H9 (cell line): ENCODE measurements around the gene GRIP1. TPM values are rescaled to one million over a fixed set of nuclear protein-coding genes. Genes with fewer than 3 reads are reported as not detected.

Experiments
- DNase-seq: peaks from one replicate; pipeline ENCODE4 v3.0.0-alpha.2; 2017
- H2AFZ ChIP-seq: one replicate; pipeline ENCODE4 v1.6.1; 2013; ENCODE audit warnings: mild to moderate bottlenecking, low read length, control low read depth, moderate library complexity
- H2AK5ac ChIP-seq: 2 replicates; pipeline ENCODE4 v1.6.1; 2013; ENCODE audit warnings: low read length, control low read depth, mixed read lengths; ENCODE audit not compliant: insufficient read length
- H2BK120ac ChIP-seq: one replicate; pipeline ENCODE4 v1.6.1; 2013; ENCODE audit warnings: low read depth, mild to moderate bottlenecking, low read length, control low read depth, inconsistent platforms; ENCODE audit not compliant: poor library complexity, severe bottlenecking
- H2BK12ac ChIP-seq: 2 replicates; pipeline ENCODE4 v1.6.1; 2013; ENCODE audit warnings: low read length, control low read depth, mixed read lengths, low read depth; ENCODE audit not compliant: insufficient read length
- H2BK15ac ChIP-seq: 2 replicates; pipeline ENCODE4 v1.6.1; 2013; ENCODE audit warnings: low read depth, low read length, control low read depth
- H2BK20ac ChIP-seq: one replicate; pipeline ENCODE4 v1.6.1; 2013; ENCODE audit warnings: low read depth, mild to moderate bottlenecking, low read length, control low read depth, inconsistent platforms; ENCODE audit not compliant: poor library complexity, severe bottlenecking
- H2BK5ac ChIP-seq: 2 replicates; pipeline ENCODE4 v1.6.1; 2013; ENCODE audit warnings: low read length, control low read depth, mixed read lengths; ENCODE audit not compliant: insufficient read length
- H3K14ac ChIP-seq: 2 replicates; pipeline ENCODE4 v1.6.1; 2013; ENCODE audit warnings: low read length, control low read depth; ENCODE audit not compliant: insufficient read depth
- H3K18ac ChIP-seq: 2 replicates; pipeline ENCODE4 v1.6.1; 2013; ENCODE audit warnings: low read depth, mild to moderate bottlenecking, mixed read lengths, low read length, control low read depth; ENCODE audit not compliant: insufficient read length
- H3K23ac ChIP-seq: 2 replicates; pipeline ENCODE4 v1.6.1; 2013; ENCODE audit warnings: low read length, control low read depth, mixed read lengths, low read depth; ENCODE audit not compliant: insufficient read length
- H3K23me2 ChIP-seq: 2 replicates; pipeline ENCODE4 v1.6.1; 2013; ENCODE audit warnings: low read depth, mild to moderate bottlenecking, mixed read lengths, low read length, control low read depth; ENCODE audit not compliant: insufficient read length, poor library complexity, severe bottlenecking
- H3K27ac ChIP-seq: 2 replicates; pipeline ENCODE4 v1.5.1; 2013; ENCODE audit warnings: low read length, control low read depth, mixed read lengths, low read depth; ENCODE audit not compliant: insufficient read length
- H3K27me3 ChIP-seq: 2 replicates; pipeline ENCODE4 v1.6.1; 2013; ENCODE audit warnings: low read length, control low read depth, inconsistent platforms; ENCODE audit not compliant: insufficient read depth
- H3K4ac ChIP-seq: 2 replicates; pipeline ENCODE4 v1.6.1; 2013; ENCODE audit warnings: low read depth, mild to moderate bottlenecking, control low read depth, inconsistent platforms, low read length, moderate library complexity
- H3K4me1 ChIP-seq: 2 replicates; pipeline ENCODE4 v1.6.1; 2013; ENCODE audit warnings: low read length, control low read depth, inconsistent platforms; ENCODE audit not compliant: insufficient read depth
- H3K4me2 ChIP-seq: 2 replicates; pipeline ENCODE4 v1.6.1; 2013; ENCODE audit warnings: low read length, control low read depth, mixed read lengths; ENCODE audit not compliant: insufficient read length, insufficient read depth
- H3K56ac ChIP-seq: 2 replicates; pipeline ENCODE4 v1.6.1; 2013; ENCODE audit warnings: low read depth, mild to moderate bottlenecking, mixed read lengths, low read length, control low read depth; ENCODE audit not compliant: insufficient read length
- H3K79me1 ChIP-seq: 2 replicates; pipeline ENCODE4 v1.6.1; 2013; ENCODE audit warnings: low read depth, mild to moderate bottlenecking, moderate library complexity, low read length, control low read depth, inconsistent platforms; ENCODE audit not compliant: insufficient read depth, poor library complexity, severe bottlenecking
- H3K79me2 ChIP-seq: 2 replicates; pipeline ENCODE4 v1.6.1; 2013; ENCODE audit warnings: low read length, control low read depth, inconsistent platforms; ENCODE audit not compliant: insufficient read depth
- H3K9ac ChIP-seq: 2 replicates; pipeline ENCODE4 v1.6.1; 2013; ENCODE audit warnings: low read length, control low read depth, mixed read lengths; ENCODE audit not compliant: insufficient read length; ENCODE audit errors: extremely low read depth
- H3K9me3 ChIP-seq: one replicate; pipeline ENCODE4 v1.6.1; 2013; ENCODE audit warnings: low read depth, low read length, inconsistent platforms; ENCODE audit not compliant: control insufficient read depth
- H3T11ph ChIP-seq: one replicate; pipeline ENCODE4 v1.6.1; 2013; ENCODE audit warnings: mild to moderate bottlenecking, low read length, control low read depth, inconsistent platforms
- H4K20me1 ChIP-seq: one replicate; pipeline ENCODE4 v1.6.1; 2013; ENCODE audit not compliant: control insufficient read depth, insufficient read length, insufficient read depth
- H4K5ac ChIP-seq: 2 replicates; pipeline ENCODE4 v1.6.1; 2013; ENCODE audit warnings: low read depth, mild to moderate bottlenecking, mixed read lengths, low read length, control low read depth; ENCODE audit not compliant: insufficient read length
- H4K8ac ChIP-seq: replicated peaks from 2 replicates; pipeline ENCODE4 v1.6.1; 2013; ENCODE audit warnings: low read length, control low read depth, mixed read lengths, low read depth; ENCODE audit not compliant: insufficient read length
- H4K91ac ChIP-seq: 2 replicates; pipeline ENCODE4 v1.6.1; 2013; ENCODE audit warnings: low read depth, mild to moderate bottlenecking, moderate library complexity, mixed read lengths, low read length, control low read depth; ENCODE audit not compliant: insufficient read length
- H3K27ac Mint-ChIP-seq, 3 experiments: 2 replicates in 2 of 3; 3 replicates in 1 of 3; pipeline ENCODE4 v1.8.0; 2020 to 2021; ENCODE audit warnings: mixed read lengths in 3 of 3, mild to moderate bottlenecking in 1 of 3, moderate library complexity in 1 of 3
- H3K27me3 Mint-ChIP-seq: 2 replicates; pipeline ENCODE4 v1.8.0; 2021; ENCODE audit warnings: low read depth, mild to moderate bottlenecking, moderate library complexity, mixed read lengths
- H3K36me3 Mint-ChIP-seq, 3 experiments: 2 replicates in 2 of 3; 3 replicates in 1 of 3; pipeline ENCODE4 v1.8.0; 2020 to 2021; ENCODE audit warnings: low read depth in 3 of 3, mixed read lengths in 3 of 3; ENCODE audit not compliant: insufficient read depth in 1 of 3
- H3K4me1 Mint-ChIP-seq, 2 experiments: 2 replicates each; pipeline ENCODE4 v1.8.0; 2020; ENCODE audit warnings: mixed read lengths in 2 of 2
- H3K4me3 Mint-ChIP-seq, 2 experiments: 2 replicates in 1 of 2; 3 replicates in 1 of 2; pipeline ENCODE4 v1.8.0; 2020 to 2021; ENCODE audit warnings: mild to moderate bottlenecking in 2 of 2, mixed read lengths in 2 of 2, moderate library complexity in 1 of 2
- H3K9me3 Mint-ChIP-seq, 2 experiments: 2 replicates in 1 of 2; 3 replicates in 1 of 2; pipeline ENCODE4 v1.8.0; 2020; ENCODE audit warnings: mild to moderate bottlenecking in 2 of 2, mixed read lengths in 2 of 2, moderate library complexity in 1 of 2
- CTCF ChIP-seq: fragments of 200-600 bp; sonication (generic); conservative IDR thresholded peaks from 3 replicates; pipeline ENCODE4 v1.8.0; 2021; ENCODE audit warnings: antibody characterized with exemption, mild to moderate bottlenecking
- total RNA-seq: library from RNA; stranded (reverse); gene quantifications from 2 replicates; pipeline ENCODE4 v1.2.1, GENCODE V29; 2021

Gene GRIP1
- total RNA-seq, 1 experiment from 2014 or later, result 19.5 TPM

DNA sequence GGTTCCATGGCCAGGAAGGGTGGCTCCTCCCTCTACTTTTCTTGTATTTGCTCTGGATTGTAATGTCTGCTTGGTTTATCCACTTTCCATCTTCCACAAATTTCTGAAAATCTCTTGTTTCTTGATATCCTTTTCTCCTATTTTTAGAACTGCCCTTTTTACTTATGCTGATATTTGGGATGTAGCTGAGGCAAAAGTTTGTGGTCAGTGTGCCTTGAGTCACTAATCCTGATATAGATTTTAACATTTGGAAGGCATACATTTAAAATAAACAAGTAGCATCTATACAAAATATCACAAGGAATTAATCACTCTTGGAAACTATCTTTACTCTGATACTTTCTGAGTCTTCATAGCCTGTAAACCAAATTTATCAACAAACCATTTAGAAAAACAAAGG, 11.0 kb downstream of the GRIP1 start:
- no peak overlapping the region for H2AFZ ChIP-seq
- no peak overlapping the region for H2BK5ac ChIP-seq
- H3K9me3 Mint-ChIP-seq, result no peaks in the 10 kb centered on the region
- H3K27ac Mint-ChIP-seq, result no peak overlapping the region; a peak in 1 of 7 replicates
- H3K27ac ChIP-seq, result no peak overlapping the region
- DNase-seq, result no peak
- no peaks in the 10 kb centered on the region for H3K4me1 ChIP-seq
- H2AK5ac ChIP-seq, result no peak overlapping the region
- H3K56ac ChIP-seq, result no peak overlapping the region
- no peak overlapping the region for H3K4me2 ChIP-seq
- H2BK12ac ChIP-seq, result no peak overlapping the region
- no peak overlapping the region for H3K4ac ChIP-seq
- TF ChIP-seq CTCF, result no peak
- H3K4me3 Mint-ChIP-seq, result no peak overlapping the region
- no peaks in the 10 kb centered on the region for H4K20me1 ChIP-seq
- H2BK120ac ChIP-seq, result no peak overlapping the region
- H3K23ac ChIP-seq, result no peak overlapping the region
- H3K9ac ChIP-seq, result no peak overlapping the region
- peaks cover 9 to 15% of the 10 kb centered on the region in 2 experiments for H3K4me1 Mint-ChIP-seq
- no peak overlapping the region for H3K18ac ChIP-seq
- no peaks in the 10 kb centered on the region for H3K27me3 ChIP-seq
- H3K36me3 Mint-ChIP-seq, result no peaks in the 10 kb centered on the region; a peak in 2 of 7 replicates
- H3T11ph ChIP-seq, result no peak overlapping the region
- H3K79me1 ChIP-seq, result no peaks in the 10 kb centered on the region
- no peaks in the 10 kb centered on the region for H3K27me3 Mint-ChIP-seq
- H4K91ac ChIP-seq, result no peak overlapping the region
- no peak overlapping the region for H4K8ac ChIP-seq
- no peaks in the 10 kb centered on the region for H3K23me2 ChIP-seq
- H3K14ac ChIP-seq, result no peak overlapping the region
- no peak overlapping the region for H4K5ac ChIP-seq
- H2BK20ac ChIP-seq, result no peak overlapping the region
- H3K9me3 ChIP-seq, result no peaks in the 10 kb centered on the region
- no peak overlapping the region for H2BK15ac ChIP-seq
- no peaks in the 10 kb centered on the region for H3K79me2 ChIP-seq
